GM18511 (cell line): ENCODE data around the gene HSD17B14.
"Not testable (repeated sequence)": the region's sequence is repeated elsewhere in the genome, so short reads cannot be mapped to it uniquely, and the experiment has no call there.

Source experiments
- ATAC-seq: cut with Tn5 transposase; IDR thresholded peaks from one replicate; pipeline ENCODE4 v1.9.1; 2021; ENCODE audit warnings: mild to moderate bottlenecking, moderate library complexity; ENCODE audit not compliant: unreplicated experiment

The HSD17B14 gene

GRCh38 chr19:48799358-48800300, 36.7 kb downstream of the HSD17B14 start:
- no peak for ATAC-seq

DNA sequence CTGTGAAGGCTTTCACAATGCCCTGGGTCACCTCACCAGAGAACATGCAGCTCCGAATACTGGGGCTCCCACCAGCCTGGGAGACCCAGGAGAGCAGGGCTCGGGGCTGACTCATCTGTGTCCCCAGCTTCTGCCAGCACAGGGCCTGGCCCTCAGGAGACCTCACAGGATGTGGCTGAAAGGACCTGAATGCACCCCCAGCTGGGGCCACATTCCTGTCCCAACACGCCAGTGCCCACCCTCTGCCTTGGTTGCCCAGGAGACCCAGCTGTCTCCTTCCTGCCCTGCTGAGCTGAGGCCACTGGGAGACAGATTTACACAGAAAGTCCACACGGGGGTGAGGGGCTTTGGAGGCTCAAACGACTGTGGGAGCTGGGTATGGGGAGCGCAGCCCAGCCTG, 37.4 kb downstream of the HSD17B14 start:
- no peak for ATAC-seq

GRCh38 chr19:48797103-48797502, 39.2 kb downstream of the HSD17B14 start:
- ATAC-seq = no peak

- ATAC-seq = no peak
Measured at GRCh38 chr19:48796298-48797083, 39.8 kb downstream of the HSD17B14 start.

DNA sequence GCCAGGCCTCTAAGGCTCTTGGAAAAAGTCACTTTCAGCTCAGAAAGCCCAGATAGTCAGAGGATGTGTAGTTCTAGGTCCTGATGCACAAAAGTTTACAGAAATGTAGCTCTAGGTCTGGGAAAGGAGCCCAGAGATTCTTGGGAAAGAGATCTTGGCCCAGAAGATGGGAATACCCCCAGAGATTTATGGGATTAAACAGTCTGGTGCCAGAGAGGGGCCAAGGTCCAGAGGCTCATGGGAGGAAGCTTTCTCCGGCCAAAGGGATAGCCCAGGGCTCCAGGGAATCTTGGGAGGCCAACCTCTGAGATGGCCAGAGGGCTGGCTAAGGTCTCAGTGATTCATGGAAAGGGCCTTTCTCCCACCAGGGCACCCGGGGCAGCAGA, 40.6 kb downstream of the HSD17B14 start:
- no peak for ATAC-seq

GRCh38 chr19:48795055-48795684, 41.1 kb downstream of the HSD17B14 start:
- ATAC-seq = no peak

GRCh38 chr19:48794291-48794690, 42.0 kb downstream of the HSD17B14 start:
- no peak for ATAC-seq

DNA sequence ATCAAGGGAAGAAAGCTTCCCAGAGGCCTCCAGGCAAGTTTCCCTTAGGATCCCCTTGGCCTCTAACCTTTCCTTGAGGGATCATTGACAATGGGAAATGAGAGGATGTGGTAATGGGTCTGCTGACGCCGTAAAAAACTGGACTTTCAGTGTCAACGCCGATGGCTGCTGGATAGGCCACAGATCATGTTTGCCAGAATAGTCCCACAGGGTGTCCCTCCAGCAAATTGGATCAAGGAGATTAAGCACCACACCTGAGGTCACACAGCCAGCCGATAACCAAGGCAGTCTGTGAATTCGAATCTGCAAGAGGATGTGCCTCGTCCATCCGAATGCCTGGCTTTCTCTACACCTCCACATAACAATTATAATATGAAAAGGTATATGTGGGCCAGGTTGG, 43.0 kb downstream of the HSD17B14 start:
- ATAC-seq = no peak

- not testable (repeated sequence) for ATAC-seq
Measured at GRCh38 chr19:48787331-48787730, 49.0 kb downstream of the HSD17B14 start.

- ATAC-seq = not testable (repeated sequence)
Measured at GRCh38 chr19:48786422-48786821, 49.9 kb downstream of the HSD17B14 start.

DNA sequence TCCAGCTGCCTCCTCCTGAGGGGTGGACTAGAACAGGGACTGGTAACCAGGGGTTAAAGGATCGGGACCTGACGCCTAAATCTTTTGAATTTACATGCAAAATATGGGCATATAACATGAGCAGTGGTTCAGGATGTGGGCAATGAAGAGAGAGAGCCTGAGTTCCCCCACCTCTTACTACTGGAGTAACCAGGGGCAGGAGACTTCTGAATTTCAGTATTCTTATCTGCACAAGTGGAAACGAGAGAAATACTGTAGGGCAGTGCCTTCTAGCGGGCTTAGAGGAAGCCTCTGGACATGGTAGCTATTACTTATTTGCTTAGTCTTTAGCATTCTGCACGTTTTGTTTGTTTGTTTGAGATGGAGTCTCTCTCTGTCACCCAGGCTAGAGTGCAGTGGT, 51.8 kb downstream of the HSD17B14 start:
- ATAC-seq = no peak

GRCh38 chr19:48780631-48781391, 55.5 kb downstream of the HSD17B14 start:
- ATAC-seq = no peak

GRCh38 chr19:48779636-48780035, 56.7 kb downstream of the HSD17B14 start:
- no peak for ATAC-seq

- no peak for ATAC-seq
Measured at GRCh38 chr19:48777720-48778119, 58.6 kb downstream of the HSD17B14 start.

- no peak for ATAC-seq
Measured at GRCh38 chr19:48777139-48777538, 59.2 kb downstream of the HSD17B14 start.

DNA sequence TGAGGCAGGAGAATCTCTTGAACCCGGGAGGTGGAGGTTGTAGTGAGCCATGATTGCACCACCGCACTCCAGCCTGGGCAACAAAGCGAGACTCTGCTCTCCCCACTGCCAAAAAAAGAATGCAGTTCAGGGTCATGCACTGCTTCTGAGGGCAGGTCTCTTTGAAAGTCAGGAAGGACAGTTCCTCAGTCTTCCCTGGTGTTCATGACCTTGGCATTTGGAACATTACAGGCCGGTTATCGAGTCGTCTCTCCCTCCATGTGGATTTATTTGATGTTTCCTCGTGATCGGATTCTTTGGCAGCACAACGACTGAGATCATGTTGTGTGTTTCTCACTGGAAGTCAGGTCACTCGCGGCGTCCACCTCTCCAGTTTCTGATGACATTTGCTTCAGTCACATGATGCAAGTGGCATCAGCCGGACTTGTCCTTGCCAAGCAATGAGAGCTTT, 63.8 kb downstream of the HSD17B14 start:
- no peak for ATAC-seq

GRCh38 chr19:48770734-48771472, 65.4 kb downstream of the HSD17B14 start:
- no peak for ATAC-seq

GRCh38 chr19:48770266-48770665, 66.0 kb downstream of the HSD17B14 start:
- no peak for ATAC-seq

GRCh38 chr19:48768994-48769713, 67.1 kb downstream of the HSD17B14 start:
- ATAC-seq = no peak
